GM10248 (cell line): Measurements from ENCODE around the gene KCNT1.

Experiments used
- CTCF ChIA-PET: fragments of 300-600 bp; sonication (Branson Sonifier 250); formaldehyde crosslinking; extraction: SDS; loops from one replicate; lab custom pipeline; 2021; ENCODE audit warnings: antibody characterized with exemption; lab: Yijun Ruan, JAX
- POLR2A ChIA-PET: fragments of 350-650 bp; sonication (Branson Sonifier 250); formaldehyde crosslinking; extraction: SDS; loops from one replicate; lab custom pipeline; 2020; ENCODE audit warnings: antibody characterized with exemption; lab: Yijun Ruan, JAX
- DNase-seq: peaks from one replicate; pipeline ENCODE4 v3.0.0; 2012; ENCODE audit errors: extremely low spot score
- CTCF ChIP-seq: IDR thresholded peaks from 2 replicates; pipeline ENCODE4 v1.5.1; 2012; ENCODE audit warnings: mild to moderate bottlenecking, low read depth; ENCODE audit errors: extremely low read depth, missing control alignments, control extremely low read depth

KCNT1 gene

GRCh38 chr9:135747311-135747710 lies 45.3 kb downstream of the KCNT1 start:
- DNase-seq, result no peak
- ChIA-PET POLR2A (no interaction called here), CTCF (no interaction called here)
- no peak for TF ChIP-seq CTCF

GRCh38 chr9:135748676-135749075 lies 46.7 kb downstream of the KCNT1 start:
- DNase-seq, result no peak
- ChIA-PET CTCF (no interaction called here), POLR2A (no interaction called here)
- TF ChIP-seq CTCF, result no peak

- no peak for DNase-seq
- TF ChIP-seq CTCF, result no peak
- ChIA-PET CTCF (no interaction called here), POLR2A (no interaction called here)
Observed at GRCh38 chr9:135749171-135750045, 47.4 kb downstream of the KCNT1 start.

- POLR2A ChIA-PET, result no interaction called here
- TF ChIP-seq CTCF, result no peak
- CTCF ChIA-PET, result no interaction called here
- DNase-seq, result no peak
Observed at GRCh38 chr9:135750786-135751185, 48.8 kb downstream of the KCNT1 start.

GRCh38 chr9:135751501-135751900 lies 49.5 kb downstream of the KCNT1 start:
- CTCF ChIA-PET, result no interaction called here
- DNase-seq, result no peak
- POLR2A ChIA-PET, result no interaction called here
- TF ChIP-seq CTCF, result no peak

GRCh38 chr9:135752281-135753204 lies 50.6 kb downstream of the KCNT1 start:
- no peak for TF ChIP-seq CTCF
- CTCF ChIA-PET, result no interaction called here

More at GRCh38 chr9:135752281-135753204, 50.6 kb downstream of the KCNT1 start:
- POLR2A ChIA-PET, result no interaction called here
- no peak for DNase-seq
